ENCODE results near the gene GRB2.
"Not testable (repeated sequence)": the region's sequence is repeated elsewhere in the genome, so short reads cannot be mapped to it uniquely, and the experiment has no call there.

Gene GRB2

DNA sequence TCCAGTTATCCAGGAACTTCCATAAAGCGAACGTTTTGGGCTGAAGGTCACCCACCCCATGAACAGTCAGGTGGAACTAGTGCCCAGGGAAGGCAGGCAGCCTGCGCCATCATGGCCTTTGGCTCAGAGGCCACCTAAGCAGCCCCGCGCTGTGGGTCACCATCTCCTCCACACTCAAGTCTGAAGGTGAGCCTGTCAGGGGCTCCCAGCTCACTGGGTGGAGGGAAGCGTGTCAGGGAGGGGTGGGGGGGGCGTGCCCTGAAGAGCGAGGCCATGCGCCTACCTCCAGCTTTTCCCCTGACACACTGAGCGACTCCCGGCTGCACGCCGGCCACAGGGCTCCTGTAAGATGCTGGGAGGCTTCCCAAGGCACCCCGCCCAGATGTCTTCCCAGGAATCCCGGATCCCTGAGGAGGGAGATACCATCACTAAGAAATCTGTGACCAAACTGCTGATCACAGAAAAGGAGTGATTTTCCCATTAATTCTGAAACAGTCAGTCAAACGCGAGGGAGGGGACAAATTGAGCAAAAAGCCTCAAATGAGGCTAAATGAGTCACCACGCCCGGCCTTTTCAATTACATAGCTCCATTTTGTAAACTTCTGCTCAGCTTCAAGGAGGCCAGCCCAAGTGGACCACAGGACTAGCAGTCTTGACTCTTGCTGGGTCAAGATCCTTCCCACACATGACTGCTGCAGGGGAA, 89.8 kb downstream of the GRB2 start:
- DNase-seq, result no peak

- no peak for DNase-seq
Observed at GRCh38 chr17:75313941-75314551, 91.4 kb downstream of the GRB2 start.

GRCh38 chr17:75308732-75309629, 96.5 kb downstream of the GRB2 start:
- no peak for DNase-seq

GRCh38 chr17:75307957-75308731, 97.3 kb downstream of the GRB2 start:
- no peak for DNase-seq

GRCh38 chr17:75301502-75302206, 103.8 kb downstream of the GRB2 start:
- DNase-seq, result no peak

GRCh38 chr17:75301049-75301448, 104.4 kb downstream of the GRB2 start:
- DNase-seq, result no peak

DNA sequence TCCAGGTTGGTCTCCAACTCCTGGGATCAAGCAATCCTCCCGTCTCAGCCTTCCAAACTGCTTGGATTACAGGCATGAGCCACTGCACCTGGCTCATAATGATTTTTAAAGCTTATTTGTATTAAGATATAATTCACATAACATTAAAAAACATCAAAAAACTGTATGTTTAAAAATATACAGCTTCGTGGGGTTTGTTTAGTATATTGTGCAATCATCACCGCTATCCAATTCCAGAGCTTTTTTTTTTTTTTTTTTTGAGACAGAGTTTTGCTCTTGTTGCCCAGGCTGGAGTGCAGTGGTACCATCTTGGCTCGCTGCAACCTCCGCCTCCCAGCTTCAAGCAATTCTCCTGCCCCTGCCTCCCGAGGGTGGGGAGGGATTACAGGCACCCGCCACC, 105.2 kb downstream of the GRB2 start:
- no peak for DNase-seq

GRCh38 chr17:75295201-75296158, 110.0 kb downstream of the GRB2 start:
- no peak for DNase-seq

DNA sequence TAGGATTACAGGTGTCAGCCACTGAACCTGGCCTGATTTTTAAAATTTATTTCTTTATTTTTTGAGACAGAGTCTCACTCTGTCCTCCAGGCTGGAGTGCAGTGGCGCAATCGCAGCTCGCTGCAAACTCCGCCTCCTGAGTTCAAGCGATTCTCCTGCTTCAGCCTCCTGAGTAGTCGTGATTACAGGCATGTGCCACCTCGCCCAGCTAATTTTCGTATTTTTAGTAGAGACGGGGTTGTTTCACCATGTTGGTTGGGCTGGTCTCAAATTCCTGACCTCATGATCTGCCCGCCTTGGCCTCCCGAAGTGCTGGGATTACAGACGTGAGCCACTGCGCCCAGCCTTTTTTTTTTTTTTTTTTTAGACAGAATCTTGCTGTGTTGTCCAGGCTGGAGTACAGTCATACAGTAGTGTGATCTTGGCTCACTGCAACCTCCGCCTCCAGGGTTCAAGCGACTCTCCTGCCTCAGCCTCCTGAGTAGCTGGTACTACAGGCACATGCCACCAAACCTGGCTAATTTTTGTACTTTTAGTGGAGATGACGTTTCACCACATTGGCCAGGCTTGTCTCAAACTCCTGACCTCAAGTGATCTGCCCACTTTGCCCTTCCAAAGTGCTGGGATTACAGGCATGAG, 112.5 kb downstream of the GRB2 start:
- not testable (repeated sequence) for DNase-seq

GRCh38 chr17:75289832-75290337, 115.6 kb downstream of the GRB2 start:
- DNase-seq, result peak; percentile 59

GRCh38 chr17:75289115-75289831, 116.2 kb downstream of the GRB2 start, which contains the start of gene SLC25A19:
SLC25A19 (minus strand) TSS chr17:75289433; CDS start chr17:75286764, 2,669 bp downstream.
- DNase-seq, result peak; percentile 99

- DNase-seq, result peak; percentile 43
Observed at GRCh38 chr17:75288770-75289114, 116.7 kb downstream of the GRB2 start.

GRCh38 chr17:75288359-75288758, 117.1 kb downstream of the GRB2 start:
- DNase-seq, result no peak

DNA sequence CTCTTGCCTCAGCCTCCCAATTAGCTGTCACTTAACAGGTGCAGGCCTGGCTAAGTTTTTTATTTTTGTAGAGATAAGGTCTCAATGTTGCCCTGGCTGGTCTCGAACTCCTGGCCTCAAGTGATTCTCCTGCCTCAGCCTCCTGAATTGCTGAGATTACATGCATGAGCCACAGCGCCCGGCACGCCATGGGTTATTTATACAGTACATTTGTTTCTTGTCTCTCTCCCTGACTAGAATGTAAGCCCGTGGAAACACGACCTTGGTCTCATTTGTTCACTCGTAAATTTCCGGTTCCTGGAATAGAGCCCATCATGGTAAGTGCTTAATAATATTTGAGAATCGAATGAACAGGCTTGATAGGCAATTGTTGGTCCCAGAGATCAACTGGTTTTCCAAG, 118.3 kb downstream of the GRB2 start:
- no peak for DNase-seq

GRCh38 chr17:75285123-75285522, 120.4 kb downstream of the GRB2 start:
- DNase-seq, result no peak

DNA sequence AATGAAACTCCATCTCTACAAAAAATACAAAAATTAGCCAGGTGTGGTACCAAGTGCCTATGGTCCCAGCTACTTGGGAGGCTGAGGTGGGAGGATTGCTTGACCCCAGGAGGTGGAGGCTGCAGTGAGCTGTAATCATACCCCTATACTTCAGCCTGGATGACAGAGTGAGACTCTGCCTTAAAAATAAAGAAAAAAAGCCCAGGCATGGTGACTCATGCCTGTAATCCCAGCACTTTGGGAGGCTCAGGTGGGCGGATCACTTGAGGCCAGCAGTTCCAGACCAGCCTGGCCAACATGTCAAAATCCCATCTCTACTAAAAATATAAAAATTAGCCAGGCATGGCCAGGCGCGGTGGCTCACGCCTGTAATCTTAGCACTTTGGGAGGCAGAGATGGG, 125.3 kb downstream of the GRB2 start:
- not testable (repeated sequence) for DNase-seq

DNA sequence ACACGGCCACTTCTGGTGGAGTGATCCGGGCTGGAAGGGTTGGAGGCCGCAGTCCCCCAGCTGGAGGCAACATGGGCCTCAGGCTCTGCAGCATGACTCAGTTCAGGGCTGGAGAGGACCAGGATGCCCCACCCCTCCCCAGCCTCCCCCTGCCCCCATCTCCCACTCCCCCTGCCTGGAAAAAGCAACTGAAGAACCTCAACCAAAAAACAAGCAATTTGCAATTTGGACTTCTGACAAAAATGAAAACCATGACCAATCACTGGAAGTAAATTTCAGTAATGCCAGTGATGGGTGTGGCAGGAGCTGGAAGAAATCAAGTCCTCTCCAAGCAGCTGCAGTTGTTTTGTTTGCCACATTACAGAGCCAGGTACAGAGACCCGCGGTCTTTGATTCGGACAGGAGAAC, 127.8 kb downstream of the GRB2 start:
- no peak for DNase-seq

GRCh38 chr17:75273977-75274708, 131.3 kb downstream of the GRB2 start:
- no peak for DNase-seq

GRCh38 chr17:75272848-75273184, 132.7 kb downstream of the GRB2 start:
- DNase-seq, result no peak

All from femur (tissue), 1 donor.